ENCODE data around the gene TRAPPC5. TPM values are rescaled to one million over a fixed set of nuclear protein-coding genes. Genes with fewer than 3 reads are reported as not detected.

The TRAPPC5 gene
- polyA plus RNA-seq, 1 donor (not counting 4 experiments of a cell fraction or from before 2014, with no cell fraction given): 54.8 TPM

- Histone ChIP-seq H3K9me1 (ENCODE audit: control insufficient read depth, extremely low read depth, insufficient read depth, low read length) (no peaks in the 10 kb centered on the region), H3K27ac (ENCODE audit: control insufficient read depth, insufficient read depth, low read length) (no peak overlapping the region), H3K9me3 (ENCODE audit: control insufficient read depth, low read depth, low read length) (no peaks in the 10 kb centered on the region), H3K4me1 (ENCODE audit: control insufficient read depth, extremely low read depth, insufficient read depth, low read length) (peaks cover 3% of the 10 kb centered on the region), H3K27me3 (ENCODE audit: control insufficient read depth, extremely low read depth, insufficient read depth, low read length) (no peaks in the 10 kb centered on the region), H3K9ac (ENCODE audit: control insufficient read depth, extremely low read depth, insufficient read depth, low read length) (no peak overlapping the region), H3K4me3 (ENCODE audit: control insufficient read depth in 2 of 3, extremely low read depth in 1 of 3, insufficient read depth in 2 of 3, low read depth in 1 of 3, low read length in 3 of 3) (no peak overlapping the region), H2AFZ (ENCODE audit: control insufficient read depth, low read length) (no peak overlapping the region), H4K20me1 (ENCODE audit: control insufficient read depth, extremely low read depth, insufficient read depth, low read length) (no peaks in the 10 kb centered on the region), H3K4me2 (ENCODE audit: control insufficient read depth, extremely low read depth, insufficient read depth, low read depth, low read length) (no peak overlapping the region), H3K79me2 (ENCODE audit: control insufficient read depth, insufficient read depth, low read length) (peaks cover 16% of the 10 kb centered on the region), H3K36me3 (ENCODE audit: control insufficient read depth in 2 of 2, extremely low read depth in 1 of 2, insufficient read depth in 2 of 2, low read length in 2 of 2) (peaks cover 9% of the 10 kb centered on the region in 2 experiments)
- dilution Hi-C loops (cut with MboI; ENCODE audit: extremely low pct_ligation_motif_present, low sequenced_read_pairs): no loop called here
- DNase-seq (ENCODE audit: low read depth, low spot score): no peak
- no peak for FAIRE-seq
- TF ChIP-seq EZH2 (IDR thresholded peaks at IDR 0.05; ENCODE audit: low read length) (no peak), CTCF (optimal IDR thresholded peaks at IDR 0.05 in 1 of 3, IDR thresholded peaks at IDR 0.05 in 1 of 3, conservative IDR thresholded peaks at IDR 0.05 in 1 of 3; ENCODE audit: extremely low read depth in 1 of 3, insufficient read depth in 2 of 3, low read length in 3 of 3) (no peak)
These were observed 41.7 kb upstream of the TRAPPC5 start for GRCh38 chr19:7638802-7639465.

- Histone ChIP-seq H3K79me2 (ENCODE audit: control insufficient read depth, insufficient read depth, low read length) (peaks cover 16% of the 10 kb centered on the region), H3K9me1 (ENCODE audit: control insufficient read depth, extremely low read depth, insufficient read depth, low read length) (no peaks in the 10 kb centered on the region), H3K27me3 (ENCODE audit: control insufficient read depth, extremely low read depth, insufficient read depth, low read length) (no peaks in the 10 kb centered on the region), H3K4me3 (ENCODE audit: control insufficient read depth in 2 of 3, extremely low read depth in 1 of 3, insufficient read depth in 2 of 3, low read depth in 1 of 3, low read length in 3 of 3) (no peak overlapping the region), H3K4me1 (ENCODE audit: control insufficient read depth, extremely low read depth, insufficient read depth, low read length) (peaks cover 3% of the 10 kb centered on the region), H3K27ac (ENCODE audit: control insufficient read depth, insufficient read depth, low read length) (no peak overlapping the region), H3K9me3 (ENCODE audit: control insufficient read depth, low read depth, low read length) (no peaks in the 10 kb centered on the region), H3K4me2 (ENCODE audit: control insufficient read depth, extremely low read depth, insufficient read depth, low read depth, low read length) (no peak overlapping the region), H3K9ac (ENCODE audit: control insufficient read depth, extremely low read depth, insufficient read depth, low read length) (no peak overlapping the region), H2AFZ (ENCODE audit: control insufficient read depth, low read length) (no peak overlapping the region), H3K36me3 (ENCODE audit: control insufficient read depth in 2 of 2, extremely low read depth in 1 of 2, insufficient read depth in 2 of 2, low read length in 2 of 2) (peaks cover 9 to 12% of the 10 kb centered on the region in 2 experiments), H4K20me1 (ENCODE audit: control insufficient read depth, extremely low read depth, insufficient read depth, low read length) (no peaks in the 10 kb centered on the region)
- DNase-seq (ENCODE audit: low read depth, low spot score): no peak
- TF ChIP-seq EZH2 (IDR thresholded peaks at IDR 0.05; ENCODE audit: low read length): no peak
- TF ChIP-seq CTCF (optimal IDR thresholded peaks at IDR 0.05 in 1 of 3, IDR thresholded peaks at IDR 0.05 in 1 of 3, conservative IDR thresholded peaks at IDR 0.05 in 1 of 3; ENCODE audit: extremely low read depth in 1 of 3, insufficient read depth in 2 of 3, low read length in 3 of 3): no peak
- no peak for FAIRE-seq
- dilution Hi-C loops (cut with MboI; ENCODE audit: extremely low pct_ligation_motif_present, low sequenced_read_pairs): no loop called here
These were observed 40.7 kb upstream of the TRAPPC5 start for GRCh38 chr19:7639863-7640348.

Measured in keratinocyte (primary cell).